Measurements from ENCODE around the gene CXCR4.

Gene CXCR4

DNA sequence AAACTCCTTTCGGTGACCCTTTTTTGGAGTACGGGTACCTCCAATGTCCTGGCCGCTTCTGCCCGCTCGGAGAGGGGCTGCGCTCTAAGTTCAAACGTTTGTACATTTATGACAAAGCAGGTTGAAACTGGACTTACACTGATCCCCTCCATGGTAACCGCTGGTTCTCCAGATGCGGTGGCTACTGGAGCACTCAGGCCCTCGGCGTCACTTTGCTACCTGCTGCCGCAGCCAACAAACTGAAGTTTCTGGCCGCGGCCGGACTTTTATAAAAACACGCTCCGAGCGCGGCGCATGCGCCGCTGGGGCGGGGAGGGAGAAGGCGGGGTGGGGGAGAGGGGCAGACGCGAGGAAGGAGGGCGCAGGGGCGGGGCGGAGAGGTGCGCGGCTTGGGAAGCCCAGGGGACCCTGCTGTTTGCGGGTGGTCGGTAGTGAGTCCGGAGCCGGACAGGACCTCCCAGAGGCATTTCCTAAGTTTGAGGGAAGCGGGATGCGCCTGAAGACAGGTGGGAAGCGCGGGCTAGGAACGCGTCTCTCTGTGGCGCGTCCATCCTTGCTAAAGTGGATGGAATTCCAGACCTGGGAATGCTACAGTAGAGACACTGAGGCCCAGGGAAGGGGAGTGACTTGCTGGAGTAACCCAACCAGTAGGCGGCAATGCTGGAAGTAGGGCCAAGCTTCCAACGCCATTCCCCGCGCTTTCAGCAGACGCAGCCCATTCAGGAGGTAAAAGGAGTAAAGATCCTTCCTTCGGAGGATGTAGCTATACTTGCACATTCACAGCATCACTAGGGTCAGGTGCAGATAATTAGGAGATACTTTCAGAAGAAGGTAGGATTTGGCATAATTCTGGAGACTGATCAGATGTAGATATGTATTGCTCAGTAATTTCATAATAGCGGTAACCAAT, at the start of gene CXCR4:
Gene CXCR4, minus strand, starts transcription at position 241 of the 910 bp plus-strand sequence. Its CDS starts 89 bp downstream, at position 152.
- TF ChIP-seq, protein P1, sequence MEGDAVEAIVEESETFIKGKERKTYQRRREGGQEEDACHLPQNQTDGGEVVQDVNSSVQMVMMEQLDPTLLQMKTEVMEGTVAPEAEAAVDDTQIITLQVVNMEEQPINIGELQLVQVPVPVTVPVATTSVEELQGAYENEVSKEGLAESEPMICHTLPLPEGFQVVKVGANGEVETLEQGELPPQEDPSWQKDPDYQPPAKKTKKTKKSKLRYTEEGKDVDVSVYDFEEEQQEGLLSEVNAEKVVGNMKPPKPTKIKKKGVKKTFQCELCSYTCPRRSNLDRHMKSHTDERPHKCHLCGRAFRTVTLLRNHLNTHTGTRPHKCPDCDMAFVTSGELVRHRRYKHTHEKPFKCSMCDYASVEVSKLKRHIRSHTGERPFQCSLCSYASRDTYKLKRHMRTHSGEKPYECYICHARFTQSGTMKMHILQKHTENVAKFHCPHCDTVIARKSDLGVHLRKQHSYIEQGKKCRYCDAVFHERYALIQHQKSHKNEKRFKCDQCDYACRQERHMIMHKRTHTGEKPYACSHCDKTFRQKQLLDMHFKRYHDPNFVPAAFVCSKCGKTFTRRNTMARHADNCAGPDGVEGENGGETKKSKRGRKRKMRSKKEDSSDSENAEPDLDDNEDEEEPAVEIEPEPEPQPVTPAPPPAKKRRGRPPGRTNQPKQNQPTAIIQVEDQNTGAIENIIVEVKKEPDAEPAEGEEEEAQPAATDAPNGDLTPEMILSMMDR (IDR thresholded peaks at IDR 0.05; ENCODE audit: extremely low read depth, missing control alignments): no peak
- DNase-seq (ENCODE audit: low spot score): peak; percentile 92

DNA sequence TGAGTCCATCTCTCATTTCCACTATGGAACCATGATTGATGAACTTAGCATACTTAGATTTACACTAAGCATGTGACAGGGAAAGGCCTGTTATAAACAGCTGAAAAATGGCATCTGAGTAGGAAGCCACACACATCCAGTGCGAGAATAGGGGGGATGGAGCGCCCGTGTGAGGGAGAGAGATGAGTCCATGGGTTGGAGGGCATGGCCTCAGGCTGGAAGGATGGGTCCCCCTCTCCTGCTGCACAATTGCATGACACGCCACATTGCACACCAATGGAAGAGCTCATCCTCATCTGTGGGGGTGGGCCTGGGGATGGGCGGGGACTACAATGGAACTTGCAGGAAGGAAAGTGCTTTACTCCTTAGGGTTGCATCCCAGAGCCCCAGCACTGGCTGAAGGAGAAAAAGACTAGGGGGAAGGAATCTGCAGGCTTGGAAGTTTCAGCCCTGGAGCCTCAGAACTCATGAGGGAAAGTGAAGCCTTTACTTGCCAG, 46.4 kb upstream of the CXCR4 start:
- TF ChIP-seq, protein P1 (IDR thresholded peaks at IDR 0.05; ENCODE audit: extremely low read depth, missing control alignments): no peak
- DNase-seq (ENCODE audit: low spot score): no peak

DNA sequence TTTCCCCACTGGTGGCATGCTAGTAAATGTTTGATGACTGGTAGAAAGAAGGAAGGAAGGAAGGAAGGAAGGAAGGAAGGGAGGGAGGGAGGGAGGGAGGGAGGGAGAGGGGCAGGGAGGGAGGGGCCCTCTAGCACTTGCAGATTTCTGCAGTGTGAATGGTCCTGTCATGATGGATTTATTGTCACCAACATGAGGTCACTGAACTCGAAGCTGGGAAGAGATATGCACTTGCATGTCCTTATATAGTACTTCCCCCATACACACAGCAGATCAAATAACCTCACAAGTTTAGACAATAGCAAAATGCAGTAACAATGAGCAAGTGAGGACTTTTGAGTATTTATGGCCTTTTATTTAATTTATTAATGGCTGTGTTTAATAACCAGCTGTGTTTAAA, 44.5 kb upstream of the CXCR4 start:
- no peak for DNase-seq (ENCODE audit: low spot score)
- TF ChIP-seq, protein P1 (IDR thresholded peaks at IDR 0.05; ENCODE audit: extremely low read depth, missing control alignments): no peak

DNA sequence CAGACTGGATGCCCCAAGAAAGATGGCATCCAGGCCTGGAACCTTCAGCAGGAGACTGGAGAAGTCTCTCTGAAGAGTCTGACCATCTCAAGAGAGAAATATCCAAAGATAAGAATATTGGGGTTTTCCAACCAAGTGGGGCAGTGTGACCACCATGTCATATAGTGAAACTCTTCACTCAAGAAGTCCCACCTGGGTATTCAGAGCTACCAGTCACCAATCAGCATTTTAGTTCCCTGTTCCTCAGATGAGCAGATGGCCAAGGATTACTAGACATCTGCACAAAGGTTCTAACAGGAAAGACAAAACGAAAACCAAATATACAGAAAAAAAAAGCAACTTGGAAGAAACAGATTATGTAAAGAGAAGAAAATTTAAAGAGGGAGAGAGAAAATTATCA, 38.5 kb upstream of the CXCR4 start:
- no peak for DNase-seq (ENCODE audit: low spot score)
- TF ChIP-seq, protein P1 (IDR thresholded peaks at IDR 0.05; ENCODE audit: extremely low read depth, missing control alignments): no peak

DNA sequence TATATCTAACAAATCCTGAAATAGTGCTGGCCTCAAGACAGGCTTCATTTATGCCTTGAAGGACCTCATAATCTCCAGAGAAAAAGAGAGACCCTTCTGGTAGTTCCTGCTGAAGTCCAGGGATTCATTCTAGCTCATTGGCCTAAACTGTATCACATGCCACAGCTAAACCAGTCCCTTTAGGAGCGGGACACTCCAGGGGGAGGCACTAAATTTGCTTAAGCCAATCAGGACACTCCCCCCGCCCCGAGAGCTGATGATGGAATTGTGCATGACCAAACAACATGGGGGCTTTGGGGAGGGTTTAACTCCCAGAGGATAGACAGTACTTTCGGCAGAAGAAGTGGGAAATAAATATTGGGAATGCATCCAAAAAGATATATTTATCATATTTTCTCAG, 36.4 kb upstream of the CXCR4 start:
- TF ChIP-seq, protein P1 (IDR thresholded peaks at IDR 0.05; ENCODE audit: extremely low read depth, missing control alignments): no peak
- no peak for DNase-seq (ENCODE audit: low spot score)

DNA sequence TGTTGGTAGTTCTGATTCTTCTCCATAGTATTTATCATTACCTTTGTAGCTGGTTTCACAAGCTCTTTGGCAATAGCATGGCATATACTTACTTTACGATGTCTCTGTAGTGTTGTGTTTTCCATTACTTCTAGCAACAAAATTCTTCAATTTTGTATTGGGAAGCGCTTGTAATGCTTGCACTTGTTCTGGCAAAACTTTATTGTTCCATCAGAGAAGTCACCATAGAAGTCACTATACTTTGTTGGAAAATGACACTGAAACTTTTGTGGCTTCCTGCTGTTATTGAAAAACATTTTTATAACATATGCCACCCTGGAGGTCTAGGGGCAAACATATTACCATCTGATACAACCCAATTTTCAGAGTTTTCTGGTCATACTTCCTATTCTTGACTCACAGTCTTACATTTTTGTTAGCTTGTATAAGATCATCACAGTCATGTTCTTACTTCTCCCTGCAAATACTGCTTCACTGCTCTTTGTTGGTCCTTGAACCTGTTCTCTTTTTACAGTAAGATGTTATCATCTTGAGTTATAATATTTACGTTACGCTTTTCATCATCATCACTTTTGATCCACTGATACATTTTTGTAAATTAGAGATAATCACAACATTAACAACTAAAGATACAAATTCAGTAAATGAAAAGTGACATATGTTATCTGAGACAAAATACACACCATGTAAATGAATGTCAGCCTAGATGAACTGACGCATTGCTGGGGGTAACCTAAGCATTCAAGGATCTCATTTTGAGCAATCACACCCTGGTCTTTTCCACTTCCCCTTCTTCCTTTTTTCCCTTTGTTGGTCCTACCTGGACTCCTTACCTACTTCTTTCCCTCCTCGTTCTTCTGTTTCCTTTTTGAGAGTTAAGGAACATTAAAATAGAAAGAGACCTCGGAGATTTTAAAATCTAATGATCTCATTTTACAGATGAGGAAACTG, 33.3 kb upstream of the CXCR4 start:
- no peak for DNase-seq (ENCODE audit: low spot score)

More for the DNA sequence above, 33.3 kb upstream of the CXCR4 start:
- TF ChIP-seq, protein P1 (IDR thresholded peaks at IDR 0.05; ENCODE audit: extremely low read depth, missing control alignments): no peak
